Gastrocnemius medialis (tissue), 4 donors: Measurements from ENCODE around the gene FOCAD. TPM values are rescaled to one million over a fixed set of nuclear protein-coding genes. Genes with fewer than 3 reads are reported as not detected.

ENCODE experiments used
- ATAC-seq, 2 donors: fragments of 150-250 bp; one replicate each; pipeline ENCODE4 v1.9.1; 2016
- DNase-seq, 2 donors: peaks; one replicate each; pipeline ENCODE4 v3.0.0-alpha.2; 2019
- H3K27ac ChIP-seq, 4 donors: fragments of 200-600 bp; sonication (generic); 1 replicate in 1 of 4; 2 replicates in 3 of 4; pipeline ENCODE4 v1.5.1; 2016 to 2018; ENCODE audit warnings: mild to moderate bottlenecking in 2 of 4, moderate library complexity in 1 of 4
- H3K27me3 ChIP-seq, 3 donors: fragments of 200-600 bp; sonication (generic) in 2 of 3; 1 replicate in 1 of 3; 2 replicates in 2 of 3; pipeline versions ENCODE4 v1.5.1 to v1.6.0; 2016 to 2019; ENCODE audit warnings: mild to moderate bottlenecking in 1 of 3, moderate library complexity in 1 of 3
- H3K36me3 ChIP-seq, 2 donors: fragments of 200-600 bp; sonication (generic) in 1 of 2; one replicate each; pipeline ENCODE4 v1.5.1; 2017 to 2018
- H3K4me1 ChIP-seq, 2 donors: fragments of 200-600 bp; sonication (generic) in 1 of 2; one replicate each; pipeline ENCODE4 v1.5.1; 2016 to 2017; ENCODE audit warnings: mild to moderate bottlenecking in 2 of 2
- H3K4me3 ChIP-seq, 4 donors: fragments of 200-600 bp; sonication (generic) in 3 of 4; 1 replicate in 1 of 4; 2 replicates in 3 of 4; pipeline ENCODE4 v1.5.1; 2016 to 2019; ENCODE audit warnings: mild to moderate bottlenecking in 2 of 4
- H3K9me3 ChIP-seq, 3 donors: fragments of 200-600 bp; sonication (generic) in 2 of 3; 1 replicate in 1 of 3; 2 replicates in 2 of 3; pipeline ENCODE4 v1.5.1; 2016 to 2019
- POLR2A ChIP-seq, 2 donors: fragments of 450-650 bp; IDR thresholded peaks; one replicate each; pipeline ENCODE4 v1.6.1; 2017; ENCODE audit warnings: antibody characterized with exemption in 2 of 2, mild to moderate bottlenecking in 2 of 2, moderate library complexity in 2 of 2
- in situ Hi-C, 4 donors: fragments of 200-750 bp; cut with MboI; loops; one replicate each; pipeline versions ENCODE4 v1.15.0 to v1.8.0; 2017; ENCODE audit warnings: low sequenced_read_pairs in 4 of 4
- intact Hi-C: fragments of 100-400 bp; cut with DNase I; formaldehyde crosslinking; loops from one replicate; pipeline ENCODE4 v1.15.1; 2023; ENCODE audit warnings: low total_unique reads
- total RNA-seq, 4 donors: library from RNA; depleted of rRNA; stranded (reverse); fragments of >200 nt; gene quantifications; one replicate each; pipeline versions ENCODE4 v1.1.0 to v1.2.3, GENCODE V29; 2016
- TF ChIP-seq, protein P1 (sequence below), 5 experiments: fragments of 450-650 bp in 3 of 5; fragments of 200-600 bp in 2 of 5; sonication (generic) in 2 of 5; IDR thresholded peaks in 4 of 5; conservative IDR thresholded peaks in 1 of 5; 1 replicate in 4 of 5; 2 replicates in 1 of 5; pipeline ENCODE4 v1.5.1; 2016 to 2019; ENCODE audit warnings: antibody characterized with exemption in 5 of 5, mild to moderate bottlenecking in 3 of 5, moderate library complexity in 3 of 5

Gene FOCAD
- total RNA-seq, 4 donors from 2014 or later, result 19.5 to 36.0 (median 28.6) TPM

DNA sequence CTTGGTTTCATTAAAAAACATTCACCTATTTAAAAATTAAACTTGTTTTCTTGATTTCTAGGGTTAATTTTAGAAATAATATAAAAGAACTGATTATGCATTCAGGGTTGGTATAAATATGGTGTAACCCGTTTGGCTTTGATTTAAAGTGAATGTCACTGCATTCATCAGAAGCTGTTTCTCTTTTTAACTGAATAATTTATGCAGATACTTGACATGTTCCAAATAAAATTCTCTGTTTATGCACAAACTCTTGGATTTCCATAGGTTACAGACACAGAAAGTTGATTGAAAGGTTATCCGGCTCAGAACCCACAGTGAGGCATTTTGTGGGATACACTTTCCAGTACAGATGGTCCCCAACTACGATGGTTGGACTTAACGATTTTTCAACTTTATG, 186.1 kb downstream of the FOCAD start:
- H3K4me3 ChIP-seq, result no peak overlapping the region
- no peaks in the 10 kb centered on the region for H3K27me3 ChIP-seq
- H3K9me3 ChIP-seq, result no peaks in the 10 kb centered on the region
- no peak for ATAC-seq
- no peak overlapping the region for H3K27ac ChIP-seq
- no peak for DNase-seq
- TF ChIP-seq, protein P1, sequence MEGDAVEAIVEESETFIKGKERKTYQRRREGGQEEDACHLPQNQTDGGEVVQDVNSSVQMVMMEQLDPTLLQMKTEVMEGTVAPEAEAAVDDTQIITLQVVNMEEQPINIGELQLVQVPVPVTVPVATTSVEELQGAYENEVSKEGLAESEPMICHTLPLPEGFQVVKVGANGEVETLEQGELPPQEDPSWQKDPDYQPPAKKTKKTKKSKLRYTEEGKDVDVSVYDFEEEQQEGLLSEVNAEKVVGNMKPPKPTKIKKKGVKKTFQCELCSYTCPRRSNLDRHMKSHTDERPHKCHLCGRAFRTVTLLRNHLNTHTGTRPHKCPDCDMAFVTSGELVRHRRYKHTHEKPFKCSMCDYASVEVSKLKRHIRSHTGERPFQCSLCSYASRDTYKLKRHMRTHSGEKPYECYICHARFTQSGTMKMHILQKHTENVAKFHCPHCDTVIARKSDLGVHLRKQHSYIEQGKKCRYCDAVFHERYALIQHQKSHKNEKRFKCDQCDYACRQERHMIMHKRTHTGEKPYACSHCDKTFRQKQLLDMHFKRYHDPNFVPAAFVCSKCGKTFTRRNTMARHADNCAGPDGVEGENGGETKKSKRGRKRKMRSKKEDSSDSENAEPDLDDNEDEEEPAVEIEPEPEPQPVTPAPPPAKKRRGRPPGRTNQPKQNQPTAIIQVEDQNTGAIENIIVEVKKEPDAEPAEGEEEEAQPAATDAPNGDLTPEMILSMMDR (IDR thresholded peaks at IDR 0.05 in 4 of 5, conservative IDR thresholded peaks at IDR 0.05 in 1 of 5), result no peak
- TF ChIP-seq POLR2A (IDR thresholded peaks at IDR 0.05), result no peak
- no peaks in the 10 kb centered on the region for H3K4me1 ChIP-seq
- no peaks in the 10 kb centered on the region for H3K36me3 ChIP-seq
- intact Hi-C loops, result no loop called here
- in situ Hi-C loops, result no loop called here

DNA sequence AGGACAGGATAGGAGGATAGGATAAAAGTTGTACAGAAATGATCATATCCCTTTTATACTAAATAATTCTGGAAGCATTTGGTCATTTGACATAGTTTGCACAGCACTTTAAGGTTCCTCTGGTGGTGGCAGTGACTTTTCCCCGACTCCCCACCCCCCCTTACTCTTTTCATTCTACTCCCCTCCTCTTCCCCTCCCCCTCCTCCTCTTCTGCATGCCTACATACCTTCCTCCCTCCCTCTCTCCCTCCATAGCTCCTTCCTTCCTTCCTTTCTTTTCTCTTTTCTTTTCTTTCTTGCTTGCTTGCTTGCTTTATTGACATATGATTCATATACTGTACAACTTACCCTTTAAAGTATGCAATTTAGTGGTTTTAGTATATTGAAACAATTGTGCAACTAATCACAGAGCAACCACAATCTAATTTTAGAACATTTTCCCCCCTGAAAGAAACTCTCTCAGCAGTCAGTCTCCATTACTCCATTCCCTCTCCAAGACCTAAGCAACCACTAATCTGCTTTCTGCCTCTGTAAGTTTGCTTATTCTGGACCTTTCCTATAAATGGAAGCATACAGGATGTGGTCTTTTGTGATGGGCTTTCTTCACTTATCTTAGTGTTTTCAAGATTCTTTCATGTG, 188.4 kb downstream of the FOCAD start:
- DNase-seq (no peak), ATAC-seq (no peak)
- H3K4me3 ChIP-seq, result no peak overlapping the region
- in situ Hi-C loops, result no loop called here
- no peaks in the 10 kb centered on the region for H3K9me3 ChIP-seq
- no peaks in the 10 kb centered on the region for H3K27me3 ChIP-seq
- intact Hi-C loops, result no loop called here
- TF ChIP-seq, protein P1 (IDR thresholded peaks at IDR 0.05 in 4 of 5, conservative IDR thresholded peaks at IDR 0.05 in 1 of 5), result no peak
- no peak for TF ChIP-seq POLR2A (IDR thresholded peaks at IDR 0.05)
- H3K36me3 ChIP-seq, result no peaks in the 10 kb centered on the region
- no peak overlapping the region for H3K27ac ChIP-seq
- no peaks in the 10 kb centered on the region for H3K4me1 ChIP-seq

DNA sequence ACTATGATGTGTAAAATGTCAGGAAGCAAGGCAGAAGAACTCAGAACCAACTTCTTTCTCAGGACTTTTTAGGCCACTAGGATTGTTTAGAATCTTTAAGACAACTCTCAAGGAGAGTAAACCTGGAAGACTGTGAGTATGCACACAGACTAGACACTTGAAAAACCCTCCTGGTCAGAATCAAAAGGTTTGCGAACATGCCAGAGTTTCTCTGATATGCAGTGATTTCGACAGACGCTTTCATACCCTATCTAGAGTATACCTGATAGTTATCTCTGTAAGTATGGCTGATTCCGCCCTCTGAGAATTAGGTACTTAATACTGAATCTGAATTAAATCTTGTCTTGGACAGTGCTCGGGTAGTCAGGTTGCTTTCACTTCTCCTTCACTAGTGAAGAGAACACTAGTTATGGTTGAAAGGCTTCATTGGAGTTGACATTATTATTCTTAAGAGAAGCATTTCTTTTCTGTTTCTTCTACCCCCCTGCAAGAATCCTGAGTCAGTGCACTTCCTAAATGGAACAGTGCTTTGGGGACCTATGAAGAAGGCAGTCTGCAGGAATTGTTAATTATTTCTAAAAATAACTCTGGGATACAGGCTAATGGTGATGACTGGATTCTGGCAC, 189.3 kb downstream of the FOCAD start:
- Histone ChIP-seq H3K27ac (no peak overlapping the region), H3K27me3 (no peaks in the 10 kb centered on the region), H3K9me3 (no peaks in the 10 kb centered on the region), H3K4me1 (no peaks in the 10 kb centered on the region), H3K36me3 (no peaks in the 10 kb centered on the region), H3K4me3 (no peak overlapping the region)
- DNase-seq (no peak), ATAC-seq (no peak)
- in situ Hi-C loops, result no loop called here
- TF ChIP-seq, protein P1 (IDR thresholded peaks at IDR 0.05 in 4 of 5, conservative IDR thresholded peaks at IDR 0.05 in 1 of 5), result no peak
- TF ChIP-seq POLR2A (IDR thresholded peaks at IDR 0.05), result no peak
- intact Hi-C loops, result no loop called here

DNA sequence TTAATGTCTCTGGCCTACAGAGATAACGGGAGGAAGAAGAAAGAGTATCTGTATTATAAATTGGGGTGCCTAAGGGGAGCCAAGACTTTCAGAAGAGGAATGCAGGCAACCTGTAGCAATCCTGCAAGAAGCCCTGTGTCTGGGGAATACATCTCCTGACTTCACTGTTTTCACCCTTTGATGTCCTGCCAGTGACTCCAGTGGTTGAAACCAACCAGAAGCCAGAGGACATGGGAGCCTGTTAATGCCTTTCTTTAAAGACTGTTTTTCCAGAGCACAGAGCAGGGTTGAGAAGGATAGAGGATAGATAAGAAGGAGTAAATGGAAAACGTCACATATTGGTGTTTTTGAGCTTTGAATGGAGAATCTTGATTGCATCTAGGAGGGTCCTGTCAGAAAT, 196.2 kb downstream of the FOCAD start:
- in situ Hi-C loops, result loop anchor here in 3 of 4 donors (10.0 to 25.0 kb wide), 2 partner anchors 232 to 235 kb away; no protein-coding TSS in a partner anchor
- no peaks in the 10 kb centered on the region for H3K27me3 ChIP-seq

More for the DNA sequence above, 196.2 kb downstream of the FOCAD start:
- Histone ChIP-seq H3K27ac (no peak overlapping the region), H3K4me3 (no peak overlapping the region), H3K4me1 (no peaks in the 10 kb centered on the region), H3K36me3 (peaks cover 0 to 13% of the 10 kb centered on the region in 2 donors), H3K9me3 (no peaks in the 10 kb centered on the region)
- intact Hi-C loops, result no loop called here
- no peak for TF ChIP-seq POLR2A (IDR thresholded peaks at IDR 0.05)
- TF ChIP-seq, protein P1 (IDR thresholded peaks at IDR 0.05 in 4 of 5, conservative IDR thresholded peaks at IDR 0.05 in 1 of 5), result no peak
- ATAC-seq, result no peak
- no peak for DNase-seq
